K562 (cell line): Measurements from ENCODE around the gene RUSC1. TPM values are rescaled to one million over a fixed set of nuclear protein-coding genes. Genes with fewer than 3 reads are reported as not detected.

Experiments used
- CC2D1A ChIP-seq: fragments of 450-650 bp; IDR thresholded peaks from 2 replicates; pipeline ENCODE4 v1.6.1; 2017; ENCODE audit warnings: mild to moderate bottlenecking
- FOXA3 ChIP-seq, 2 experiments: fragments of 450-650 bp in 1 of 2; sonication (generic) in 1 of 2; formaldehyde crosslinking; IDR thresholded peaks in 1 of 2; conservative IDR thresholded peaks in 1 of 2; 2 replicates each; pipeline versions ENCODE4 v1.4.0 to v1.8.0; 2020 to 2022; ENCODE audit warnings: mild to moderate bottlenecking in 2 of 2, missing genetic modification reagents in 1 of 2
- FOXJ3 ChIP-seq: sonication (generic); formaldehyde crosslinking; IDR thresholded peaks from 2 replicates; pipeline ENCODE4 v1.4.0; 2020; ENCODE audit warnings: mild to moderate bottlenecking, missing genetic modification reagents
- HMG20A ChIP-seq: fragments of 450-650 bp; formaldehyde crosslinking; conservative IDR thresholded peaks from 2 replicates; pipeline ENCODE4 v1.4.0; 2020; ENCODE audit warnings: mild to moderate bottlenecking, mixed read lengths
- HOXB6 ChIP-seq: fragments of 250-450 bp; sonication (Bioruptor Pico); IDR thresholded peaks from 2 replicates; pipeline ENCODE4 v1.5.1; 2022; ENCODE audit warnings: mild to moderate bottlenecking, borderline replicate concordance
- KDM5B ChIP-seq: fragments of 200-600 bp; sonication (generic); IDR thresholded peaks from 2 replicates; pipeline ENCODE4 v1.6.1; 2012; ENCODE audit warnings: low read depth, mild to moderate bottlenecking, moderate library complexity, low read length, control low read depth, inconsistent platforms; ENCODE audit not compliant: insufficient replicate concordance
- KLF16 ChIP-seq: IDR thresholded peaks from 2 replicates; pipeline ENCODE4 v1.6.1; 2016; ENCODE audit warnings: antibody characterized with exemption
- MED1 ChIP-seq: sonication (generic); formaldehyde crosslinking; IDR thresholded peaks from 2 replicates; pipeline ENCODE4 v1.8.1; 2023; ENCODE audit warnings: missing genetic modification reagents, borderline replicate concordance
- MTF1 ChIP-seq: fragments of 250-450 bp; sonication (Bioruptor Pico); IDR thresholded peaks from 2 replicates; pipeline ENCODE4 v1.9.0; 2021; ENCODE audit warnings: moderate library complexity, mild to moderate bottlenecking, inconsistent platforms, borderline replicate concordance
- MYC ChIP-seq, 2 experiments: fragments of 250-450 bp in 1 of 2; sonication (Bioruptor Pico) in 1 of 2; IDR thresholded peaks; 2 replicates each; pipeline versions ENCODE4 v1.5.1 to v1.6.1; 2012 to 2021; ENCODE audit warnings: low read depth in 2 of 2, borderline replicate concordance in 1 of 2, improper control_type of control experiment in 1 of 2, low read length in 1 of 2, mild to moderate bottlenecking in 1 of 2, moderate library complexity in 1 of 2
- NCOA6 ChIP-seq: fragments of 450-650 bp; IDR thresholded peaks from 2 replicates; pipeline ENCODE4 v1.6.1; 2017; ENCODE audit warnings: mild to moderate bottlenecking
- NFIC ChIP-seq: fragments of 450-650 bp; IDR thresholded peaks from 2 replicates; pipeline ENCODE4 v1.6.1; 2017; ENCODE audit warnings: mild to moderate bottlenecking, inconsistent platforms
- POLR2G ChIP-seq: fragments of 200-400 bp; formaldehyde crosslinking; IDR thresholded peaks from 2 replicates; pipeline ENCODE4 v1.6.1; 2017; ENCODE audit warnings: low read depth, mild to moderate bottlenecking, antibody characterized with exemption, low read length, moderate library complexity
- PREB ChIP-seq: sonication (generic); formaldehyde crosslinking; IDR thresholded peaks from 2 replicates; pipeline ENCODE4 v1.8.1; 2023; ENCODE audit warnings: mild to moderate bottlenecking, missing genetic modification reagents
- PRPF4 ChIP-seq: fragments of 200-400 bp; formaldehyde crosslinking; IDR thresholded peaks from one replicate; pipeline ENCODE4 v1.6.1; 2017; ENCODE audit warnings: low read length, low read depth, mild to moderate bottlenecking; ENCODE audit not compliant: insufficient read depth, poor library complexity, severe bottlenecking
- PTRF ChIP-seq: fragments of 450-650 bp; IDR thresholded peaks from 2 replicates; pipeline ENCODE4 v1.6.1; 2016; ENCODE audit warnings: mild to moderate bottlenecking, missing genetic modification characterization, missing compliant biosample characterization
- RFX7 ChIP-seq: fragments of 250-450 bp; sonication (Bioruptor Pico); IDR thresholded peaks from 2 replicates; pipeline ENCODE4 v1.5.1; 2021; ENCODE audit warnings: mild to moderate bottlenecking
- SIN3B ChIP-seq: fragments of 450-650 bp; IDR thresholded peaks from 2 replicates; pipeline ENCODE4 v1.6.1; 2017; ENCODE audit warnings: low read depth, mild to moderate bottlenecking, moderate library complexity
- SMAD4 ChIP-seq: fragments of 250-450 bp; sonication (Bioruptor Pico); conservative IDR thresholded peaks from 2 replicates; pipeline ENCODE4 v1.8.0; 2021; ENCODE audit warnings: inconsistent platforms, mild to moderate bottlenecking, moderate library complexity
- SMARCC2 ChIP-seq: fragments of 450-650 bp; IDR thresholded peaks from 2 replicates; pipeline ENCODE4 v1.6.1; 2017; ENCODE audit warnings: antibody characterized with exemption, moderate library complexity, mild to moderate bottlenecking, low read depth
- ZBTB34 ChIP-seq: fragments of 250-450 bp; sonication (Bioruptor Pico); IDR thresholded peaks from 2 replicates; pipeline ENCODE4 v1.8.0; 2021; ENCODE audit warnings: mild to moderate bottlenecking, moderate library complexity
- ZBTB7A ChIP-seq: IDR thresholded peaks from 2 replicates; pipeline ENCODE4 v1.6.1; 2011; ENCODE audit warnings: low read depth, mild to moderate bottlenecking, low read length, moderate library complexity, borderline replicate concordance; ENCODE audit not compliant: control insufficient read depth
- ZNF511 ChIP-seq: sonication (generic); formaldehyde crosslinking; IDR thresholded peaks from 2 replicates; pipeline ENCODE4 v1.8.0; 2022; ENCODE audit warnings: mild to moderate bottlenecking, missing genetic modification reagents
- ZNF584 ChIP-seq: fragments of 200-800 bp; sonication (Bioruptor generic); IDR thresholded peaks from 2 replicates; pipeline ENCODE4 v1.6.1; 2016; ENCODE audit warnings: low read depth, mild to moderate bottlenecking, missing genetic modification characterization, missing compliant biosample characterization
- ZNF707 ChIP-seq: fragments of 250-450 bp; sonication (Bioruptor Pico); conservative IDR thresholded peaks from 2 replicates; pipeline ENCODE4 v1.8.0; 2022; ENCODE audit warnings: inconsistent platforms, mild to moderate bottlenecking, moderate library complexity
- polyA plus RNA-seq, 8 experiments: library from polyadenylated mRNA; depleted of rRNA in 4 of 8; stranded (reverse) in 5 of 8; unstranded in 3 of 8; fragments of >200 nt; fragmentation: Nextera tagmentation in 2 of 8; fragmentation: Illumina TruSeq in 1 of 8; extraction: Ambion mirVana in 2 of 8; extraction: Trizol in 1 of 8; gene quantifications; 2 replicates each; pipeline versions ENCODE4 v1.2.1 to v1.2.3, GENCODE V29; 2011 to 2014; ENCODE audit warnings: inconsistent platforms in 1 of 8, missing spikeins in 1 of 8
- total RNA-seq, 7 experiments: library from RNA; depleted of rRNA in 6 of 7; stranded (reverse); fragments of >200 nt in 6 of 7; fragmentation: Illumina TruSeq in 2 of 7; extraction: Trizol in 2 of 7; gene quantifications; 2 replicates each; pipeline versions ENCODE4 v1.2.1 to v1.2.3, GENCODE V29; 2011 to 2021; ENCODE audit warnings: low replicate concordance in 1 of 7

RUSC1 gene
- total and polyA plus RNA-seq, 9 of the 15 experiments (the other 6 are each of a cell fraction or from before 2014, with no cell fraction given) = 5.7 to 68.3 (median 33.6) TPM

GRCh38 chr1:155308493-155309422, 11.9 kb upstream of the RUSC1 start, which contains the start of gene FDPS (continued):
- TF ChIP-seq FOXJ3 (CRISPR knock-in tag) (no peak), RFX7 (CRISPR knock-in tag) (no peak), CC2D1A (peak; percentile 9; the same call in 1 of the 2 replicates), MED1 (CRISPR knock-in tag) (no peak), HOXB6 (CRISPR knock-in tag) (no peak), SMARCC2 (no peak), HMG20A (CRISPR knock-in tag) (no peak), ZNF511 (peak; percentile 82; the same call in 1 of the 2 replicates), POLR2G (peak; percentile 86), ZNF707 (CRISPR knock-in tag) (no peak), ZBTB34 (CRISPR knock-in tag) (no peak), KLF16 (no peak), SIN3B (peak; percentile 57), KDM5B (peak; percentile 70), MTF1 (no peak), ZNF584 (CRISPR knock-in tag) (peak; percentile 36; the same call in 1 of the 2 replicates), MYC (IDR thresholded peaks at IDR 0.05; ENCODE audit: low read depth, low read length) (no peak; the same call in 1 of the 2 replicates), MYC (CRISPR knock-in tag; IDR thresholded peaks at IDR 0.05; ENCODE audit: borderline replicate concordance, low read depth) (no peak), NCOA6 (no peak), SMAD4 (CRISPR knock-in tag) (no peak), ZBTB7A (no peak), FOXA3 (CRISPR knock-in tag; conservative IDR thresholded peaks at IDR 0.05 in 1 of 2, IDR thresholded peaks at IDR 0.05 in 1 of 2) (no peak; a peak in 1 of 4 replicates), NFIC (no peak; the same call in 1 of the 2 replicates), PRPF4 (no peak), PTRF (tag) (no peak), PREB (CRISPR knock-in tag) (no peak)
